Inferior parietal cortex (tissue), 1 donor: ENCODE data around the gene INKA1.
A peak's percentile ranks its signal among the peaks of the same experiment; 100 is the strongest.
"Not testable (repeated sequence)": the region's sequence is repeated elsewhere in the genome, so short reads cannot be mapped to it uniquely, and the experiment has no call there.

ENCODE experiments used
- DNase-seq: peaks from one replicate; pipeline ENCODE4 v3.0.0-alpha.2; 2016; ENCODE audit errors: extremely low spot score

Gene INKA1

GRCh38 chr3:49807431-49808114 lies 4.5 kb downstream of the INKA1 start:
- DNase-seq: no peak

GRCh38 chr3:49812916-49813496 lies 9.9 kb downstream of the INKA1 start:
- no peak for DNase-seq

GRCh38 chr3:49813497-49814174 lies 10.6 kb downstream of the INKA1 start, which contains the start of gene UBA7:
Gene UBA7, minus strand, starts transcription at chr3:49813953. Its CDS starts 166 bp downstream, at chr3:49813787.
- no peak for DNase-seq

GRCh38 chr3:49823131-49823530 lies 20.1 kb downstream of the INKA1 start:
- not testable (repeated sequence) for DNase-seq

GRCh38 chr3:49826016-49826415 lies 23.0 kb downstream of the INKA1 start:
- no peak for DNase-seq

GRCh38 chr3:49831341-49831740 lies 28.3 kb downstream of the INKA1 start:
- no peak for DNase-seq

- peak; percentile 93 for DNase-seq
Measured at GRCh38 chr3:49839193-49839809, 36.2 kb downstream of the INKA1 start.

- DNase-seq: no peak
Measured at GRCh38 chr3:49840388-49840787, 37.3 kb downstream of the INKA1 start.

GRCh38 chr3:49841126-49841696 lies 38.1 kb downstream of the INKA1 start:
- DNase-seq: no peak

GRCh38 chr3:49841806-49842205 lies 38.7 kb downstream of the INKA1 start:
- peak; percentile 47 for DNase-seq

- no peak for DNase-seq
Measured at GRCh38 chr3:49842843-49843517, 39.9 kb downstream of the INKA1 start.

- DNase-seq: no peak
Measured at GRCh38 chr3:49844464-49845183, 41.6 kb downstream of the INKA1 start.

GRCh38 chr3:49845694-49846093 lies 42.6 kb downstream of the INKA1 start:
- DNase-seq: no peak
